HG03045 (cell line): ENCODE measurements around the gene CBARP.
A peak's percentile ranks its signal among the peaks of the same experiment; 100 is the strongest.

Experiments
- ATAC-seq: cut with Tn5 transposase; IDR thresholded peaks from one replicate; pipeline ENCODE4 v1.9.1; 2021; ENCODE audit warnings: mild to moderate bottlenecking, moderate library complexity; ENCODE audit not compliant: unreplicated experiment

CBARP gene

GRCh38 chr19:1275260-1275975, 37.6 kb upstream of the CBARP start, which contains the start of gene FAM174C:
FAM174C (plus strand) TSS chr19:1275530; CDS start chr19:1275550, 20 bp downstream.
- peak; percentile 68 for ATAC-seq

GRCh38 chr19:1274852-1275259, 37.1 kb upstream of the CBARP start:
- peak; percentile 8 for ATAC-seq

GRCh38 chr19:1274081-1274851, 36.5 kb upstream of the CBARP start:
- no peak for ATAC-seq

GRCh38 chr19:1273263-1274041, 35.6 kb upstream of the CBARP start:
- no peak for ATAC-seq

GRCh38 chr19:1272423-1273262, 34.8 kb upstream of the CBARP start:
- ATAC-seq, result no peak

GRCh38 chr19:1271528-1272422, 34.0 kb upstream of the CBARP start:
- ATAC-seq, result no peak

- no peak for ATAC-seq
Measured at GRCh38 chr19:1270854-1271527, 33.2 kb upstream of the CBARP start.

GRCh38 chr19:1270213-1270853, 32.5 kb upstream of the CBARP start:
- ATAC-seq, result no peak

GRCh38 chr19:1269478-1270212, 31.8 kb upstream of the CBARP start:
- peak; percentile 16 for ATAC-seq

- peak; percentile 50 for ATAC-seq
Measured at GRCh38 chr19:1269065-1269477, 31.3 kb upstream of the CBARP start, which contains the start of gene CIRBP. CIRBP (plus strand) TSS chr19:1269332; CDS start chr19:1270934, 1,602 bp downstream.

GRCh38 chr19:1268226-1269064, 30.6 kb upstream of the CBARP start:
- no peak for ATAC-seq

- ATAC-seq, result no peak
Measured at GRCh38 chr19:1267477-1268225, 29.8 kb upstream of the CBARP start.

GRCh38 chr19:1266916-1267476, 29.2 kb upstream of the CBARP start:
- peak; percentile 22 for ATAC-seq

GRCh38 chr19:1266129-1266915, 28.5 kb upstream of the CBARP start:
- ATAC-seq, result peak; percentile 31

GRCh38 chr19:1265615-1266128, 27.9 kb upstream of the CBARP start:
- no peak for ATAC-seq
